GM21786 (cell line): ENCODE data around the gene ADAMTSL2.

Source experiments
- ATAC-seq: cut with Tn5 transposase; IDR thresholded peaks from one replicate; pipeline ENCODE4 v1.9.1; 2021; ENCODE audit not compliant: unreplicated experiment

ADAMTSL2 gene

GRCh38 chr9:133571896-133572595 is 37.5 kb downstream of the ADAMTSL2 start:
- no peak for ATAC-seq

GRCh38 chr9:133572821-133573361 is 38.4 kb downstream of the ADAMTSL2 start:
- no peak for ATAC-seq

GRCh38 chr9:133573791-133574515 is 39.4 kb downstream of the ADAMTSL2 start:
- no peak for ATAC-seq

DNA sequence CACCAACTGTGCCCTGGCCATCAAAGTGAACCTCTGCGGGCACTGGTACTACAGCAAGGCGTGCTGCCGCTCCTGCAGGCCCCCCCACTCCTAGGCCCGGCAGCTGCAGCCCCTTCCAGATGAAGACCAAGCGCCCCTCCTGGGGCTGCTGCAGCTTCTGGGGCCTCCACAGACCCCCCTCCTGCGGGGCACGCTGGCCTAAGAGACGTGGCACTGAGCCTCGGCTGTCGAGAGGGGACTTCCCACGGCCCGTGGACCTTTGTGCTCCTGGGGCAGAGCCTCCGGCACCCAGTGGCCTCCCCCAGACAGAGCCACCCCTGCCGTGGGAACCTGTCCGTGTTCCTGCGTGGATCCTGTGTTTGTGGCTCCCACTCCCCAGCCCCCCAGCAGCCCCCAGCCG is 40.3 kb downstream of the ADAMTSL2 start:
- ATAC-seq: no peak

GRCh38 chr9:133575186-133576030 is 40.9 kb downstream of the ADAMTSL2 start:
- no peak for ATAC-seq

DNA sequence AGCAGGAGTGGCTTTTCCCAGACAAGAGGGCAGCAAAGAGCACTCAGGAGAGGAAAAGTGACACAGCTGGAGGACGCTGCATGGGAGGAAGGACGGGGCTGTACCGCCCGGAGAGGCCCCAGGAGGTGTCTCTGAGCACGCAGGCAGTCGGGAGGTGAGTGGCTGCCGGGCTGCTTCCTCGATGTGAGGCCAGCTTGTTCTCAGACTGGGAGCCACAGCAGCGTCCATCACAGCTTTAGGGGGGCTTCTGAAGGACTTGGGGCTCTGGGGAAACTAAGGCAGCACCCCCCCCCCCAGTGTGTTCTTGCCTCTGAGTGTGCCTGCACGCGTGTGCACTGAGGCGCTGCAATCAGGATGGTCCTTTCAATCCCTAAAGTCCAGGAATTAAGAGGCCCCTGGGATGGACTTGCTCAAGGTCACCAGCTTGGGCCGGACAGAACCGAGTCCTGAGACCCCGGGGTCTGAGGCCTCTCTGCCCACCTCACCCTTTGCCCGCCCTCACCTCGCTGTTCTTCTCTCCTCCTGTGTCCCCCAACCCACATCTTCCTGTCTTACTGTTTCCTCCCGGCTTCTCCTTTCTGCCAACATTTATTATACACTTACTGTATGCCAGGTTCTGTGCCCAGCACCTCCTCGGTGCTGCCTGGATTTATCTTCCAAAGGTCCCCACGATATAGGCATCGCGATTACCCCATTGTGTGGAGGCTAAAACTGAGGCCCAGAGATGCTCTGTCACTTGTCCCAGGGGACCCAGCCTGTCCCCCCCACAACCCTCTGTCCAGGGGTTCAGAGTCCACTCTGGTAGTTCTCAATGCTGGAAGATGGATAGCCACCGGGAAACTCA is 41.7 kb downstream of the ADAMTSL2 start:
- ATAC-seq: no peak

GRCh38 chr9:133576875-133577736 is 42.6 kb downstream of the ADAMTSL2 start:
- no peak for ATAC-seq

DNA sequence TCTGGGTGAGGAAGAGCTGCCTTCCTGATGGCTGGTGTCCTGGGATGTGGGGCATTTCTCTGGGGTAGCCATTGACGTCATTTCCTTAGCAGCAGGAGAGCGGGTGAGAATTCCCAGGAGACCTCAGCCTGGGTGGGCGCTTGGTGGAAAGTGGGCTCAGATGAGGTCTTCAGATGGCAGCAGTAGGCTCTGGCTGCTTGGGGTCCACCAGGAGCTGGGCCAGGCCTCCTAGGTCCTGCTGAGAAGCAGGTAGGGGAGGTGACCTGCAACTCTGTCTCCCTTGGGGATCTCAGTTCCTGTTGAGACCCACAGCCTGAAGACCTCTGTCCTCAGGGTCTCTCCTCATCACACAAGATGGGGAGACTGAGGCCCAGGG is 43.2 kb downstream of the ADAMTSL2 start:
- ATAC-seq: no peak

DNA sequence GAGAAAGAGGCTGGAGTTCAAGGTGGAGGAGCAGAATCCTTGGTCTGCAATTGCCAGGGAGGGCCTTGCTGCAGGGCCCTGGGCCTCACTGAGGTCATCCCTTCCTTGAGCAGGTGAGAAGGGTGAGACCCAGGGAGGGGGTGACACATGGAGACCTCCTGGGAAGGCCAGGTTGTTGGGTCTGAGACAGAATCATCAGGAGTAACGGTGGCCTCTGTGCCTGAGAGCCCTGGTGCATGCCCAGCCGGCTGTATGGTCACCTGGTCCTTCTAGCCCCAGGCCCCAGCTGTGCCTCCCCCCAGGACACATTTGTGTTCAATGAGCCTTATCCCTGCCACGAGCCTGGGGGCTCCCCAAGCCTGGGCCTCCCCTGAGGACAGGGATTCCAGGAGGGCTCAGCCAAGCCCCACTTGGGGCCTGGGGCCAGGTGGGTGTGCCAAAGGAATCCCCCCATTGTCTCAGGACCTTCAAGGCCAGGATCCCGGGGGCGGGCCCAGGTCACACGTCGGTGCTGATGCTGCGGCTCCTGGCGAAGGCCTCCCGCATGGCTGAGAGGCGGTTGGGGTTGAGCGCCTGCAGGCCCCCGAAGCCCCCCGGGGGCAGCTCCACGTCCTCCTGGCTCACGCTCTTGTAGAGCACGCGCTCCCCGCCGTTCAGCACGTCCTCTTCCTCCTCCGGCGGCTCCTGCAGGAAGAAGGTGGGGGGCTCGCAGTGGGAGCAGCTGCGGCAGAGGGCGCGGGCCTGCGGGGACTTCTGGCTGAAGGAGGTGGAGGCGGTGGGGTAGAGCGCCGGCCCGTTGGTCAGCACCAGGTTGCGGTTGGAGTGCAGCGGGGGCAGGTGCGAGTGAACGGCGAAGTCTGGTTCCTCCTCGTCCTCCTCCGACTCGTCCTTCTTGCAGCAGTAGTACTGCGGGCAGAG is 44.3 kb downstream of the ADAMTSL2 start:
- no peak for ATAC-seq

- ATAC-seq: no peak
Observed at GRCh38 chr9:133579601-133580418, 45.3 kb downstream of the ADAMTSL2 start.

DNA sequence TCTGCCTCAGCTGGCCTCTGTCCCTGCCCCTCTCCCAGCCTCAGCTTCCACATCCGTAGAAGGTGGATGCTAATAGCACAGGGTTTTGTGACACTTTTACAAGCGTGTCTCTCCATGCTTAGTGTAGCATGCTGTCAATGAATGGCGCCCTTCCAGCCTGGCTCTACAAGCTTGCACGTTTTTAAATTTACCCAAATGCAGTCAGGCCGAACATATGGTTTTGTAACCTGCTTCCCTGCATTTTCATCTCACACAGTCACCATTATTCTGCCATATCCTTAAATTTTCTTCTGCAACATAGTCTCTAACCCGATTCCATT is 45.9 kb downstream of the ADAMTSL2 start:
- no peak for ATAC-seq

DNA sequence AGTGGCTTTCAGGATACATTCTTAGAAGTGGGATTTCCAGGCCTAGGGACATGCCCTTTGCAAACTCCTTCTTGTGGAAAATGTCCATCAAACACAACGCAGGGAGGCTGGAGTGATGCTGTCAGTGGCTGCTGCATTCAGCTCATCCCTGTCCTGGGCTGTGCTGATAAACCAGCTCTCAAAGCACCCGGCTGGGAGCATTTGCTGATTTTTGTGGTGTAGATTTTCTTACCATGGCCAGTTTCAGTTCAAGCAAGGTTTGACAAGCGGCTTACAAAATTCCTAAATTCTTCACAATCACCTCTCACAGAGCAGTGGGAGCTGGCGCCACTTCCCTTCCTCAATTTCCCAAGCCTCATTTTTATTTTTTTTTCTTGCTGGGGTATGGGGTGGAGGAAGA is 46.5 kb downstream of the ADAMTSL2 start:
- no peak for ATAC-seq

DNA sequence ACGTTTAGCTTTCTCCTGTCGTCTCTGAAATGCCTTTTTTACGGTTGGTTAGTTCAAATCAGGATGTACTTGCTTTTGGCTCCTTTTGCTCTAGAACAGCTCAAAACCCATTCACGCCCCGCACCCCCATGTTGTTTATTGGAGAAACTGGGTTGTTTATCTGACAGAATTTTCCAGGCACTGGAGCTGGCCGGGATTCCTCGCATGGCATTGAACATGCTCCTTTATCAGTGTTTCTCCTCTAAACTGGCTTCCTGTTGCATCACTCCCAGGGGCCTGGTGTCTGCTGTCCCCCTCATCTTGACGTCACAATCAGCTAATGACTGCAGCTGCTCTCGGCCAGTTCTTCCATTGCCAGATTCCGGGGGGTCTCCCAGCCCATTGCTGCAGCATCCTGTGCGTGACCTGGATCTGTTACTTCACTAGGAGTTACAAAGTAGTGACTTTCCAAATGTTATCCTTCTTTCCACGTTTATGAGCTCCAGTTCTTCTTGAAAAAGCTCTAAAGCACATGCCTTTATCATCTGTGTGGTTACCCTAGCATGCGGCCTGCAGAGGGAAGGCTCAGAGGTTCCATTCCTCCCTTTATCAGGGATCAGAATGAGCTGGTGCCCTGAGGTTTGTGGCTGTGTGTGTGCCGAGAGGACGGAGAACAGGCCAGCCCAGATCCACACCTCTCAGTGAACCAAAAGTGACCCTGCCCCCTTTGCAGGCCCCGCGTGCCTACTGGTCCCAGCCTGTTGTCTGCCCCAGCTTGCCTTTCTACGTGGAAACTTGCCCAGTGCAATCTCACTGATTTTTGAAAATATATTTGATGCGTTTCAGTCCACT is 47.2 kb downstream of the ADAMTSL2 start:
- ATAC-seq: no peak

GRCh38 chr9:133582501-133583045 is 48.1 kb downstream of the ADAMTSL2 start:
- no peak for ATAC-seq

DNA sequence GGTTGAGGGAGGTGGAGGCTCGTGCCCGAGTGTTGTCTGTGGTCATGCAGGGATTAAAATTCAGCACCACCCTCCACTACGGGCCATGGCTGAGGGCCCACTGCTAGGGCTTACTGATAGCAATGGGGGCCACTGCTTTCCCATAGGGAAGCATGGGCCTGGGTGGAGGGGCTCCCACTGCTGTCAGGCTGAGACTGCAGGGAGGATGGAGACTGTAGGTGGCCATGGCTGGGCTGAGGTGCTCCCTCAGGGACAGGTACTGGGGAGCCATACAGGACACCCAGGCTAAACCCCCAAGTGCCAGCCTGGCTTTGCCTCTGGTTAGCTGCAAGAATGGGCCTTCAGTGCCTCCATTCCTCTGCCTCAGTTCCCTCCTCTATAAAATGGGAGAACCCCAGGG is 48.6 kb downstream of the ADAMTSL2 start:
- no peak for ATAC-seq

GRCh38 chr9:133583586-133583985 is 49.1 kb downstream of the ADAMTSL2 start:
- ATAC-seq: no peak

DNA sequence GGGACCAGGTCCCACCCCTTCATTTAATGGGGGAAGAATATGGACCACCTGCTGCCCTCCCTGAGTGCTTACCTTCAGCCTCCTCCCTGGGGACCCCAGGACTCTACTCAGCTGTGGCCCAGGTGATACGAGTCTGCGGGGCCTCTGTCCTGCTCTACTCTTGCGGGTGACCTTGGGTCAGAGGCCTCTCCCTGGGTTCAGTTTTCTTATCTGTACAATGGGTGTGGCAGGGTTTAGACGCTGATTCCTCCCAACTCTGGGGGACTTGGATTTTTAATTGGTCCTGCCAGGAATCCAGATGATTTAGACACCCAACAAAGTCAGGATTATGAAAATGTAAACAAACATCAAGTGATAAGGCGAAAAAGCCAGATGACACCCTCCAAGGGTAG is 49.7 kb downstream of the ADAMTSL2 start:
- no peak for ATAC-seq
